22Rv1 (cell line): Measurements from ENCODE around the gene SV2C.

ENCODE experiments used
- H3K27ac ChIP-seq: fragments of 450-650 bp; 2 replicates; pipeline ENCODE4 v1.5.1; 2017
- ZFX ChIP-seq: fragments of 450-650 bp; IDR thresholded peaks from 2 replicates; pipeline ENCODE4 v1.6.1; 2017; ENCODE audit warnings: antibody characterized with exemption, borderline replicate concordance
- TF ChIP-seq, protein P1 (sequence below): fragments of 450-650 bp; IDR thresholded peaks from 2 replicates; pipeline ENCODE4 v1.5.1; 2017; ENCODE audit warnings: mild to moderate bottlenecking

SV2C gene

DNA sequence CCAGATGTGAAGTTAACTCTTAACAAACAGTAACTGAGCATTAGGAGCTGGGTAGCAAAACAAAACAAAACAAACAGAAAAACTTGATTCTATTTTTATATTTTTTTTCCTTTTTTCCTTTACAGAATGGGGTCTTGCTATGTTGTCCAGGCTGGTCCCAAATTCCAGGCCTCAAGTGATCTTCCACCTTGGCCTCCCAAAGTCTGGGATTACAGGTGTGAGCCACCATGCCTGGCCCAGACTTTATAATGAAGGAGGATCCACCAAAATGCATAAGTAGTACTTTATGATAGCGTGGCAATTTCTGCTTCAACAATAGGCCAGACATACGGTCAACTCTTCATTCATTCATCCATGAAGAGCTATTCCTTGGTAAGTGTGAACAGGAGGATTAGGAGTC lies 314.0 kb downstream of the SV2C start:
- no peak overlapping the region for H3K27ac ChIP-seq
- no peak for TF ChIP-seq ZFX
- TF ChIP-seq, protein P1, sequence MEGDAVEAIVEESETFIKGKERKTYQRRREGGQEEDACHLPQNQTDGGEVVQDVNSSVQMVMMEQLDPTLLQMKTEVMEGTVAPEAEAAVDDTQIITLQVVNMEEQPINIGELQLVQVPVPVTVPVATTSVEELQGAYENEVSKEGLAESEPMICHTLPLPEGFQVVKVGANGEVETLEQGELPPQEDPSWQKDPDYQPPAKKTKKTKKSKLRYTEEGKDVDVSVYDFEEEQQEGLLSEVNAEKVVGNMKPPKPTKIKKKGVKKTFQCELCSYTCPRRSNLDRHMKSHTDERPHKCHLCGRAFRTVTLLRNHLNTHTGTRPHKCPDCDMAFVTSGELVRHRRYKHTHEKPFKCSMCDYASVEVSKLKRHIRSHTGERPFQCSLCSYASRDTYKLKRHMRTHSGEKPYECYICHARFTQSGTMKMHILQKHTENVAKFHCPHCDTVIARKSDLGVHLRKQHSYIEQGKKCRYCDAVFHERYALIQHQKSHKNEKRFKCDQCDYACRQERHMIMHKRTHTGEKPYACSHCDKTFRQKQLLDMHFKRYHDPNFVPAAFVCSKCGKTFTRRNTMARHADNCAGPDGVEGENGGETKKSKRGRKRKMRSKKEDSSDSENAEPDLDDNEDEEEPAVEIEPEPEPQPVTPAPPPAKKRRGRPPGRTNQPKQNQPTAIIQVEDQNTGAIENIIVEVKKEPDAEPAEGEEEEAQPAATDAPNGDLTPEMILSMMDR = no peak

DNA sequence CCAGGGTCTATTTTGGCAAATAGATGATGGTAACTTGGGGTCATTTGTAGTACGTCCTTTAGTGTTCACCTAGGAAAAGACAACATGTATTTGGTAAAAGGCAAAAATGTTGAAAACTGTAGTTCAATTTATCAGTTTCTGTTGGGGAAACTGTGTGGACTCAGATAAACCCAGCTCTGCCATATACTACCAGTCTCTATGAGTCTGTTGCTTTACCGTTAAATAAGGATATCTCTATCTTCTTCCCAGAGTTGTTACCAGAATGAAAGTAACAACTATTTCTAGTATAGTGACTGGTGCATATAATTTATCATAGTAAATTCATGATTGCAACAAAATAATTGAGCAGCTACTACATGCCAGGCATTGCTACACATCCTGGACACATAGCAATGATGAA lies 316.1 kb downstream of the SV2C start:
- no peak overlapping the region for H3K27ac ChIP-seq
- no peak for TF ChIP-seq ZFX
- TF ChIP-seq, protein P1 = no peak

DNA sequence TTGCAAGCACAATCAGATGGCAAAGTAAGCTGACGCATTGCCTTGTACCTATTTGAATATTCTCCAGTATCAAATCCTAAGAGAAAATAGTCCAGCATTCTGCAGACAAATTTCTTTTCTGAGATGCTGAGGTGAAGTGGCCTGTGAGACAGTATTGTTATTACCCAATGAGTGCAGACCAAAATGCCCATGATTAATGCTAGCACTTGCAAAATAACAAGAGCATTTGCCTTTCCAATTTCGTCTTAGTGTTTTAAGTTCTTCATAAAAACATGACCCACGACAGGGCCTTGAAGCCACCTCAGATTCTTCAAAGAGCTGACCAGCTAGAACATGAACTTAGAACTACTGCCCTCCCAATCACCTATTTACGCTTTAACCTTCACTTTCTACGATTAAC lies 317.3 kb downstream of the SV2C start:
- TF ChIP-seq ZFX = no peak
- TF ChIP-seq, protein P1 = no peak
- no peak overlapping the region for H3K27ac ChIP-seq

DNA sequence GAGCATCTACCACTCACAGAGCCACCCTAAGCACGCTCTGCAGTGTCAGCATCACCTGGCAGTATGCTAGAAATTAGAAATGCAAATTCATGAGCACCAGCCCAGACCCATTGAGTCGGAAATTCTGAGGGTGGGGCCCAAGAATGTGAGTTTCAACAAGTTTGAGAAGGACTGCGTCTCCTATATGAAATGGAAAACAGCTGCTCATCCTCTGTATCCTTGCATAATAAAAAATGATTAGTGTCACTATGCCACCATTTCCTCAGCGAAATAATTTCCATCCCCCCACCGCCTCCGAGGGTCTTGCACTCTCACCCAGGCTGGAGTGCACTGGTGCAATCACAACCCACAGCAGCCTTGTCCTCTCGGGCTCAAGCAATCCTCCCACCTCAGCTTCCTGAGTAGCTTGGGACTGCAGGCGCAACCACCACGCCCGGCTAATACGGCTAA lies 318.6 kb downstream of the SV2C start:
- no peak overlapping the region for H3K27ac ChIP-seq

DNA sequence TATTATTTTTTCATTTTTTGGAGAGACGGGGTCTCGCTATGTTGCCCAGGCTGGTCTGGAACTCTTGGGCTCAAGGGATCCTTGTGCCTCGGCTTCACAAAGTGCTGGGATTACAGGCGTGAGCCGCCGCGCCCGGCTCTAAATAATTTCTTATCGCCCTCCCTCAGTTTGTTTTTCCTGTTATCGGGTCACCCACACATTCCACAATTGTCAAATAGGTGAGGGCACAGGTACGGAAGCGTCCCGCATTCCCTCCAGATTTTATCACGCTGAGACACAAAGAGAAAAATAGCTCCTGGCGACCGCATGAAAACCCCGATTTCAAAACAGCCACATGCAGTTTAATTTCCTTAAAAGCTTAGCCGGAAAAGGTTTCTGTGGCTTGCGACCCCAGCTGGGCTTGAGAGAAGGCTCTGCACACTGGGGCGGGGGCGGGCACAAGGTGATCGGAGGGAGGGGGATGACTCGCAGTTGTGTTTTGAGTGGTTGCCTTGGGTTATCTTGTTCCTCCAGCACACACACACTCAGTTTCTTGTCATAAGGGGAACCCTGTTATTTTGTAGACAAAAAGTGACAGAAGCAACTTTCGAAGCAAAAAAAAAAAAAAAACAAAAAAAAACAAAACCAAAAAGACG lies 319.2 kb downstream of the SV2C start:
- H3K27ac ChIP-seq = no peak overlapping the region
- no peak for TF ChIP-seq ZFX
- TF ChIP-seq, protein P1 = no peak

More for the DNA sequence above, 318.6 kb downstream of the SV2C start:
- TF ChIP-seq, protein P1 = no peak
- no peak for TF ChIP-seq ZFX

DNA sequence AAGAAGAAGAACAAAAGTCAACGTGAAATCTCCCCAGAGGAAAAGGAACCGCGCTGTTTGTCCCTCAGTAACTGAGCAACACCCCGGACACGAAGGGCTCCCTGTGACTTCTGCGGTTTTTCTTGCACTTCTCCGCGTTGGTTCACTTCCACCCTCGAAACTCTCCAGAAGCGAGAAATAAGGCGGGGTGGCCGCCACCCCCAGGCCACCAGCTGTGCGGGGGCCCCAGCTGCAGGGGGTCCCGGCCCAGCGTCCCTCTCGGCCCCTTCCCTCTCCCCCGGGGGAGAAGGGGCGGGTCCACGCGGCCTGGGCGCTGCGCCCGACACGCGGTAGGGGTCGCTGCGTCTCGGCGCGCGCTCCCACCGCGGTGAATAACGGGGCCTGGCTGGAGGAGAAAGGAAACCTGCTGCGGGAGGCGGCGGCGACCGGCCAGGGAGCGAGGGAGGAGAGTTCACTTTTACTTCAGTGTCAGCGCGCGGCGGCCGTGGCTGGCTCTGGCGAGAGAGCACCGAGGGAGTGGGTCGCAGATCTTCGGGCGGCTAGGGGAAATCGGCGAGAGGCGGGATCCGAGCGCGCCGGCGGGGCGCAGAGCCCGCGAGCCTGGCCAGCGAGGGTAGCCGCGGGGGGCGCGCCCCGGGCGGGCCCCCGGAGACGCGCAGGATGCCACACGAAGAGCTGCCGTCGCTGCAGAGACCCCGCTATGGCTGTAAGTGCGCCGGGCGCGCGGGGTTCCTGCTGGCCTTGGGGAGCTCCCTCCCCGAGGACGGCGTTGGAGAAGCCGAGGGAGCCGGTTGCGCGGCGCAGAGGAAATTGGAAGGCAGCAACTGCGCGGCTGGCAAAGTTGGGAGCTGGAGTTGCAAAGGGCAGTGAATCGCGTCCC lies 319.9 kb downstream of the SV2C start, which contains the start of gene IQGAP2:
Gene IQGAP2 (plus strand): TSS at position 400 of the 880 bp plus-strand sequence. CDS start 261 bp downstream, at position 661.
- TF ChIP-seq ZFX = no peak
- TF ChIP-seq, protein P1 = peak; percentile 89

More for the DNA sequence above, 319.9 kb downstream of the SV2C start, which contains the start of gene IQGAP2:
- no peak within 1 kb of the TSS for H3K27ac ChIP-seq
